GM12878 (cell line): ENCODE data around the gene PAPSS2.

Experiments used
- HDAC2 ChIP-seq: fragments of 200-600 bp; sonication (generic); IDR thresholded peaks from 2 replicates; pipeline ENCODE4 v1.6.1; 2017
- KDM1A ChIP-seq: fragments of 200-600 bp; sonication (generic); IDR thresholded peaks from 2 replicates; pipeline ENCODE4 v1.6.1; 2016; ENCODE audit warnings: borderline replicate concordance
- POLR2A ChIP-seq: IDR thresholded peaks from 2 replicates; pipeline ENCODE4 v1.6.1; 2011; ENCODE audit warnings: low read depth, mild to moderate bottlenecking, low read length
- POLR2AphosphoS2 ChIP-seq: IDR thresholded peaks from 2 replicates; pipeline ENCODE4 v1.6.1; 2011; ENCODE audit warnings: low read depth, mild to moderate bottlenecking, low read length, improper control_type of control experiment, moderate library complexity
- ZBTB33 ChIP-seq: fragments of 450-650 bp; IDR thresholded peaks from 2 replicates; pipeline ENCODE4 v1.6.1; 2017; ENCODE audit warnings: mild to moderate bottlenecking
- ZNF274 ChIP-seq: IDR thresholded peaks from one replicate; pipeline ENCODE4 v1.8.0; 2011; ENCODE audit not compliant: insufficient read length, insufficient read depth
- ZSCAN29 ChIP-seq: fragments of 450-650 bp; IDR thresholded peaks from 2 replicates; pipeline ENCODE4 v1.6.1; 2017; ENCODE audit warnings: mild to moderate bottlenecking, moderate library complexity

GRCh38 chr10:87695074-87695473 is 35.4 kb downstream of the PAPSS2 start:
- no peak for TF ChIP-seq POLR2A
- TF ChIP-seq ZSCAN29: no peak
- TF ChIP-seq KDM1A: no peak
- no peak for TF ChIP-seq HDAC2
- TF ChIP-seq ZBTB33: no peak
- no peak for TF ChIP-seq POLR2AphosphoS2
- TF ChIP-seq ZNF274: no peak
